Measurements from ENCODE around the gene FHL1. TPM values are rescaled to one million over a fixed set of nuclear protein-coding genes. Genes with fewer than 3 reads are reported as not detected.

Gene FHL1
- total RNA-seq, 1 donor from 2014 or later = 55.3 TPM

DNA sequence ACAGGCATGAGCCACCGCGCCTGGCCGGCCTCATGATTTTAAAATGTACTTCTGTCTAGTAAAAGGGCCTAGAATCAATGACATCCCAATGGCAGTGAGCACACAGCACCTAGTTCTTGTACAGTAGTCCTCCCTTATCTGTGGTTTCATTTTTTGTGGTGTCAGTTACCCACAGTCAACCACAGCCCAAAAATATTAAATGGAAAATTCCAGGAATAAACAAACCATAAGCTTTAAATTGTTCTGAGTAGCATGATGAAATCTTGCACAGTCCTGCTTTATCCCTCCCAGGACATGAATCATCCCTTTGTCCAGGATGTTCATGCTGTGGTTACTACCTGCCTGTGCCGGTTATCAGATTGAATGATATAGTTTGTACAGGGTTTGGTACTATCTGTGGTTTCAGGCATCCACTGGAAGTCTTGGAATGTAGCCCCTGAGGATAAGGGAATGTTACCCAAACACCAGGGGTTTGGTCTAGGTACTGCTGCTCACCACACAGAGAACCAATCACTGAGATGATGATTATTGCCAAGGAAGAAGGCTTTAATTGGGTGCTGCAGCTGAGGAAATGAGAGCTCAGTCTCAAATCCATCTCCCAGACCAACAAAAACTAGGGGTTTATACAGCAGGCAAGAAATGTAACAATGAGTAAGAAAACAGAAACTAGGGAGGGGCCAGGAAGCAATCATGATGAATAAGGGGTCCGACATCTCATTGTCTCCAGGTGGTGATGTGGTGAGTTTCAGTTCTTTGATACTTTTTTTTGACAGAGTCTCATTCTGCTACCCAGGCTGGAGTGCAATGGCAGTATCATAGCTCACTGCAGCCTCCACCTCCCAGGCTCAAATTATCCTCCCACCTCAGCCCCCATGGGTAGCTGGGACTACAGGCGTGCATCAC is 16.2 kb upstream of the FHL1 start:
- Mint-ChIP-seq H3K4me3 (no peak overlapping the region), H3K27me3 (no peaks in the 10 kb centered on the region), H3K9me3 (no peaks in the 10 kb centered on the region), H3K36me3 (no peaks in the 10 kb centered on the region), H3K4me1 (ENCODE audit: unreplicated experiment) (no peaks in the 10 kb centered on the region), H3K27ac (no peak overlapping the region)
- TF ChIP-seq, protein P1, sequence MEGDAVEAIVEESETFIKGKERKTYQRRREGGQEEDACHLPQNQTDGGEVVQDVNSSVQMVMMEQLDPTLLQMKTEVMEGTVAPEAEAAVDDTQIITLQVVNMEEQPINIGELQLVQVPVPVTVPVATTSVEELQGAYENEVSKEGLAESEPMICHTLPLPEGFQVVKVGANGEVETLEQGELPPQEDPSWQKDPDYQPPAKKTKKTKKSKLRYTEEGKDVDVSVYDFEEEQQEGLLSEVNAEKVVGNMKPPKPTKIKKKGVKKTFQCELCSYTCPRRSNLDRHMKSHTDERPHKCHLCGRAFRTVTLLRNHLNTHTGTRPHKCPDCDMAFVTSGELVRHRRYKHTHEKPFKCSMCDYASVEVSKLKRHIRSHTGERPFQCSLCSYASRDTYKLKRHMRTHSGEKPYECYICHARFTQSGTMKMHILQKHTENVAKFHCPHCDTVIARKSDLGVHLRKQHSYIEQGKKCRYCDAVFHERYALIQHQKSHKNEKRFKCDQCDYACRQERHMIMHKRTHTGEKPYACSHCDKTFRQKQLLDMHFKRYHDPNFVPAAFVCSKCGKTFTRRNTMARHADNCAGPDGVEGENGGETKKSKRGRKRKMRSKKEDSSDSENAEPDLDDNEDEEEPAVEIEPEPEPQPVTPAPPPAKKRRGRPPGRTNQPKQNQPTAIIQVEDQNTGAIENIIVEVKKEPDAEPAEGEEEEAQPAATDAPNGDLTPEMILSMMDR (conservative IDR thresholded peaks at IDR 0.05) = no peak
- DNase-seq (ENCODE audit: extremely low spot score, unreplicated experiment) = no peak

DNA sequence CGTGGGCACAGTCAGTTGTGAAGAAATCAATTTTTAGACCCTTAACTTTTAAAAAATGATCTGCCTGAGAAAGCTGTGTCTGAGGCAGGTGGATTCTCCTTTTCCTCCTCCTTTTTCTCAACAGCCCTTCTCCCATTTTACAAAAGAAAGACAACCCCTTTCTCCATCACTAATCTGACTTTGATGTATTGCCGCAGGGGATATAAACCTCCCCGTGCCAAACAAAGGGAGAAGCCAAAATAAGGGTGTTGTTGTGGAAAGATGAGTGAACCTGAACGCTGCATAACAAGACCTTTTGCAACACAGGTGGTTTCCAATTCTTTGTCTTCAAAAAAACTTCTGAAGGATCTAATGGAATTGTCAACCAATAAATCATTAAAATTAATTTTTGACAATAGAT is 8.4 kb upstream of the FHL1 start:
- Mint-ChIP-seq H3K27ac (no peak overlapping the region), H3K4me3 (no peak overlapping the region), H3K36me3 (no peaks in the 10 kb centered on the region), H3K4me1 (ENCODE audit: unreplicated experiment) (no peaks in the 10 kb centered on the region), H3K9me3 (peaks cover 4% of the 10 kb centered on the region), H3K27me3 (peaks cover 2% of the 10 kb centered on the region)
- TF ChIP-seq, protein P1 (conservative IDR thresholded peaks at IDR 0.05) = no peak
- DNase-seq (ENCODE audit: extremely low spot score, unreplicated experiment) = no peak

DNA sequence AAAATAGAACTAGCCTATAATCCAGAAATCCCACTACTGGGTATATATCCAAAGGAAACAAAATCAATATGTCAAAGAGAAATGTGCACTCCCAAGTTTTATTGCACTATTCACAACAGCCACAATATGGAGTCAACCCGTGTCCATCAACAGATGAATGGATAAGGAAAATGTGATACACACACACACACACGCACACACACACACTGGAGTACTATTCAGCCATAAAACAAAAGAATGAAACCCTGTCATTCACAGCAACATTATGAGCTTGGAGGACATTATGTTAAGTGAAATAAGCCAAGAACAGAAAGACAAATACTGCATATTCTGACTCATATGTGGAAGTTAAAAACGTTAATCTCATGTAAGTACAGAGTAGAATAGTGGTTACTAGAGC is 5.8 kb upstream of the FHL1 start:
- TF ChIP-seq, protein P1 (conservative IDR thresholded peaks at IDR 0.05) = no peak
- no peak for DNase-seq (ENCODE audit: extremely low spot score, unreplicated experiment)
- Mint-ChIP-seq H3K9me3 (peaks cover 9% of the 10 kb centered on the region), H3K27ac (no peak overlapping the region), H3K4me3 (no peak overlapping the region), H3K36me3 (peaks cover 4% of the 10 kb centered on the region), H3K27me3 (peaks cover 21% of the 10 kb centered on the region), H3K4me1 (ENCODE audit: unreplicated experiment) (peaks cover 4% of the 10 kb centered on the region)

DNA sequence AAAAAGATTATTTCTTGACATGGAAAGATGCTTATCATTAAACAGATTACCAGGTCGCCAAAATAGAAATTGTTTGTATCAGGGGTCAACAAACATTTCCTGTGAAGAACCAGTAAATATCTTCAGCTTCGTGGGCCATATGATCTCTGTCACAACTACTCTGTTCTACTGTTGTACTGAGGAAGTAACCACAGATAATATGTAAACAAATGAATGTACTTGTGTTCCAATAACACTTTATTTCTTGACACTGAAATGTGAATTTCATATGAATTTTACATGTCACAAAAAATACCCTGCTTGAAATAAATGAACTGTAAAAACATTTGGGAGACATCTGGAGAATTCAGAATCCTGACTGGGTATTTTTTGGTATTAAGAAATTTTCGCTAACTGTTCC is 4.7 kb upstream of the FHL1 start:
- TF ChIP-seq, protein P1 (conservative IDR thresholded peaks at IDR 0.05) = no peak
- peaks cover 9% of the 10 kb centered on the region for H3K9me3 Mint-ChIP-seq
- no peak for DNase-seq (ENCODE audit: extremely low spot score, unreplicated experiment)
- peaks cover 4% of the 10 kb centered on the region for H3K36me3 Mint-ChIP-seq
- peaks cover 5% of the 10 kb centered on the region for H3K4me1 Mint-ChIP-seq (ENCODE audit: unreplicated experiment)
- H3K27ac Mint-ChIP-seq = no peak overlapping the region
- peaks cover 23% of the 10 kb centered on the region for H3K27me3 Mint-ChIP-seq
- no peak overlapping the region for H3K4me3 Mint-ChIP-seq

DNA sequence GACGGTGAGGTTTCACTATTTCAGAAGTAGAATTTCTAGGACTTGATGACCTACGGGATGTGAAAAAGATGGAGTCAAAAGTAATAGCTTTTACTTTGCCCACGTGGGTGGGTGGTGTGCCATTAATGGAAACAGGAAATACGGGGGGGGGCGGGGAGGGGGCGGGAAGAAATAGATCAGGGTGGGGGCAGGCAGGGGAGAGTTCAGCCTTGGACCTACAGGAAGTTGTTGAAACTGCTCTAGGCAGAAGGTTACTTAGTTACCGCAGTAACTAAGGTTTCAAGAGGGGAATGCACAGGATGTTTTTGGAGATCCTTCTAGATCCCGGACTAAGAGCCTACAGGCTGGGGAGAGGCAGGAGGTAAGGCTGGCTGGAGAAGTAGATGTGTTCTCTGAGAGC is 3.6 kb upstream of the FHL1 start:
- Mint-ChIP-seq H3K27me3 (peaks cover 28% of the 10 kb centered on the region), H3K27ac (no peak overlapping the region), H3K4me1 (ENCODE audit: unreplicated experiment) (peaks cover 5% of the 10 kb centered on the region), H3K9me3 (peaks cover 9% of the 10 kb centered on the region), H3K36me3 (peaks cover 4% of the 10 kb centered on the region), H3K4me3 (no peak overlapping the region)
- TF ChIP-seq, protein P1 (conservative IDR thresholded peaks at IDR 0.05) = no peak
- DNase-seq (ENCODE audit: extremely low spot score, unreplicated experiment) = no peak
